SK-N-SH treated with all-trans-retinoic acid at 6 μM for 48 hours (cell line): ENCODE results near the gene FGF11.
"Not testable (repeated sequence)": the region's sequence is repeated elsewhere in the genome, so short reads cannot be mapped to it uniquely, and the experiment has no call there.

Experiments
- CREB5 ChIP-seq: fragments of 250-450 bp; sonication (Bioruptor Pico); IDR thresholded peaks from 2 replicates; pipeline ENCODE4 v1.5.1; 2020; ENCODE audit warnings: low read depth, mild to moderate bottlenecking, moderate library complexity
- CSDC2 ChIP-seq: fragments of 250-450 bp; sonication (Bioruptor Pico); IDR thresholded peaks from 2 replicates; pipeline ENCODE4 v1.5.0; 2020; ENCODE audit warnings: mild to moderate bottlenecking, moderate library complexity
- CSRNP3 ChIP-seq: fragments of 250-450 bp; sonication (Bioruptor Pico); IDR thresholded peaks from 2 replicates; pipeline ENCODE4 v1.5.1; 2021; ENCODE audit warnings: mild to moderate bottlenecking, moderate library complexity
- ISL1 ChIP-seq: fragments of 250-450 bp; sonication (Bioruptor Pico); IDR thresholded peaks from 2 replicates; pipeline ENCODE4 v2.1.2; 2022; ENCODE audit warnings: mild to moderate bottlenecking, moderate library complexity
- PATZ1 ChIP-seq: fragments of 250-450 bp; sonication (Bioruptor Pico); IDR thresholded peaks from 2 replicates; pipeline ENCODE4 v1.8.0; 2020; ENCODE audit warnings: mild to moderate bottlenecking, moderate library complexity, borderline replicate concordance
- TCF4 ChIP-seq: fragments of 250-450 bp; sonication (Bioruptor Pico); IDR thresholded peaks from 2 replicates; pipeline ENCODE4 v1.8.0; 2021; ENCODE audit warnings: mild to moderate bottlenecking, moderate library complexity, borderline replicate concordance
- TSHZ2 ChIP-seq: fragments of 250-450 bp; sonication (Bioruptor Pico); IDR thresholded peaks from 2 replicates; pipeline ENCODE4 v1.5.0; 2020; ENCODE audit warnings: mild to moderate bottlenecking, moderate library complexity
- ZFP3 ChIP-seq: fragments of 250-450 bp; sonication (Bioruptor Pico); IDR thresholded peaks from 2 replicates; pipeline ENCODE4 v1.5.0; 2020; ENCODE audit warnings: mild to moderate bottlenecking, moderate library complexity
- ZFP30 ChIP-seq: fragments of 450-650 bp; formaldehyde crosslinking; IDR thresholded peaks from 2 replicates; pipeline ENCODE4 v1.5.0; 2022; ENCODE audit warnings: mild to moderate bottlenecking, moderate library complexity

GRCh38 chr17:7474767-7475166 is 35.5 kb downstream of the FGF11 start:
- TF ChIP-seq TSHZ2; ZFP3; TCF4 (CRISPR knock-in tag); CSDC2; ZFP30; ISL1 (CRISPR knock-in tag); CREB5 (CRISPR knock-in tag); PATZ1 (CRISPR knock-in tag); CSRNP3: not testable (repeated sequence)
